ENCODE results near the gene LOXL1.

LOXL1 gene, protein sequence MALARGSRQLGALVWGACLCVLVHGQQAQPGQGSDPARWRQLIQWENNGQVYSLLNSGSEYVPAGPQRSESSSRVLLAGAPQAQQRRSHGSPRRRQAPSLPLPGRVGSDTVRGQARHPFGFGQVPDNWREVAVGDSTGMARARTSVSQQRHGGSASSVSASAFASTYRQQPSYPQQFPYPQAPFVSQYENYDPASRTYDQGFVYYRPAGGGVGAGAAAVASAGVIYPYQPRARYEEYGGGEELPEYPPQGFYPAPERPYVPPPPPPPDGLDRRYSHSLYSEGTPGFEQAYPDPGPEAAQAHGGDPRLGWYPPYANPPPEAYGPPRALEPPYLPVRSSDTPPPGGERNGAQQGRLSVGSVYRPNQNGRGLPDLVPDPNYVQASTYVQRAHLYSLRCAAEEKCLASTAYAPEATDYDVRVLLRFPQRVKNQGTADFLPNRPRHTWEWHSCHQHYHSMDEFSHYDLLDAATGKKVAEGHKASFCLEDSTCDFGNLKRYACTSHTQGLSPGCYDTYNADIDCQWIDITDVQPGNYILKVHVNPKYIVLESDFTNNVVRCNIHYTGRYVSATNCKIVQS

DNA sequence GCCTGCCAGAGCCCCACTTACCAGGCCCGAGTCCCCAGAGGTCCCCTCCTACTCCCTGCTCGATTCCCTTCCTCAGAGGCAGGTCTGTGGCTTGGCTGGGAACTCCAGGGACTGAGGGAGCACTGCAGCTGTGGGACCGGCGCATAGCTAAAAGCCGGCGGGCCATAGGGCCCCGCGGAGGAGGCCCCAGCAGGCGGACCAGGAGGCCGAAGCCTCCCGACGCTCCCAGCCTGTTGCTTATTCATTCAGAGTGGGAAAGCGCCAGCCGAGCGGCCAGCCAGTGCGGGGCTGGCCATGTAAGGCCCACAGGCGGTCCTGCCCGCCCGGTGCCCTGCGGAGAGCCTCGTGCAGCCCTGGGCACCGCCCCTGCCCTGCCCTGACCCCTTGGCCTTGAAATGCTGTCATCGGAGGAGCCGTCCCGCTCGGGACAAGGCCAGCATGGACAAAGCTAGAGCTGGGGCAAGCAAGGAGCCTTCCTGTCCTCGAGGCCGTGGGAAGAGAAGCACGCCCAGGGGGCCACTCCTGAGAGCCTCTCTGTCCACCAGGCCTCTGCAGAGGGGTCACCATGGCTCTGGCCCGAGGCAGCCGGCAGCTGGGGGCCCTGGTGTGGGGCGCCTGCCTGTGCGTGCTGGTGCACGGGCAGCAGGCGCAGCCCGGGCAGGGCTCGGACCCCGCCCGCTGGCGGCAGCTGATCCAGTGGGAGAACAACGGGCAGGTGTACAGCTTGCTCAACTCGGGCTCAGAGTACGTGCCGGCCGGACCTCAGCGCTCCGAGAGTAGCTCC is at the start of gene LOXL1:
Gene LOXL1 (plus strand): TSS at position 244 of the 784 bp plus-strand sequence. CDS start 322 bp downstream, at position 566.
- DNase-seq = no peak

DNA sequence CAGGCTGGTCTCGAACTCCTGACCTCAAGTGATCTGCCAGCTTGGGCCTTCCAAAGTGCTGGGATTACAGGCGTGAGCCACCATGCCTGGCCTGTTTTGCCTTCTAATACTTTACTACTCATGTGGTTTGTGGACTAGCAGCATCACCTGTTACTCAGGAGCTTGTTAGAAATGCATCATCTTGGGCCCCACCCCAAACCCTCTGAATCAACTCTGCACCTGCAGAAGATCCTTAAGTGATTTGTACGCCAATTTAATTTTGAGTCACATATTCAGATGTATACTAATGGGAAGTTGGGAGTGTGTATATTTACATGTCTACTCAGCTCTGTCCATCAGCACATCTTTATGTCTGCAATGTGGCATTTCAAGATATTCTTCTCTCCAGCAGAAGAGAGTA is 46.8 kb upstream of the LOXL1 start:
- DNase-seq = no peak

DNA sequence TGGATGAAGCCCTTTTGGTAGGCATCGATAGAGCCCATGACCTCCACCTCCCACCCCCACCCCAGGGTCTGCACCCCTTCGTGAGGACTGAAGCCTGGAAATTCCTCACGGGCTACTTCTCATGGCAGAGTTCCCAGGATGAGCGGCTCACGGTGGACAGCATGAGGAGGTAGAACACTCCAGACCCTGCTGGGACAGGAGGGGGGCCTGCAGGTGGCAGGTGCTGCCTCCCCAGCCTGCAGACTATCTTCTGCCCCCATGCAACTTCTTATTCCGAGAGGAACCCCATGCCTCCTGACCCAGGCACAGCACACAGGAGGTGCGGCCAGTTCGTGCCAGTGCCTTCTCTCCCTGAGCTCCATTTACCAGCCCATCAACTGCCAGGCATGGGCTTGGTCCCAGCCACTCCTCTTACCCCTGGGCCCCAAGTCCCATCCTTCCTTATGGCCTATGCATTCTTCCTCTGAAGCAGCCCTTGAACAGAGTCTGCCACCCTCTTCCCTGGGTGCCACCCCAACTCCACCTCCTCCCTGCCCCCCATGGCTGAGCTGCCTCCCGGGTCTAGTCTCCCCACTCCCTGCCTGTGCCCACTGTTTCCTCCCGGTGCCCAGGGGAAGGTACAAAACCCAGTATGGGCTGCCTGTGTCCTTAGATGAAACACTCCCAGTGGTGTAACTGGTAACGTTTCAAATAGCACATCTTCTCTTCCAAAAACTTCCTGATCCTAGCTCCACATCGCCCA is 44.5 kb upstream of the LOXL1 start:
- no peak for DNase-seq

DNA sequence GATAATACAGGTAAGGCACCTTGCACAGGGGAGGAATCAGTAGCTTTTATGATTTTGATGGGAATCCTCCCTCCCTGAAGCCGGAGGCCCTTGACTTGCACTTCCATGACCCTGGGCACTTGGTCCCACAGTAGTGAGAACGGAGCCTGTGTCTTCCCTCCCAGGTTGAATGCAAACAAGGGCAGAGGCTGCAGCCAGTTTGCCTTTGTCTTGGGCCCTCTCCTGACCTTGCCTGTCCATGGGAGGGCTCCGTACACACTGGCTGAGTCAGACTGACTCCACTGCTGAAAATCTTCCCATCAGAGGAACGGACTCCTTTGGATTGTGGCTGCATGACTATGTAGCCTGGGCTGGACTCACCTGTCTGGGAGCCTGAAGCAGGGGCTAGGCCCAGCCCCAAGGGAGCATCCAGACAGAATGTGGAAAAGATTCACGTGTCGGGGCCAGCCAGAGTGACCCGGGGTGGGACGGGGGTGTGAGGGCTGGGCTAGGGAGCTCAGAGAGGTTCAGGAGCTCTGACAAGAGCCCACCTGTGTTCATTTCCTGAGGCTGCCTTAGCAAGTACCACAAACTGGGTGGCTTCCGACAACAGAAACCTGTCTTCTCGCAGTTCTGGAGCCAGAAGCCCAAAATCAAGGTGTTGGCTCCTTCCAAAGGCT is 43.4 kb upstream of the LOXL1 start:
- no peak for DNase-seq

DNA sequence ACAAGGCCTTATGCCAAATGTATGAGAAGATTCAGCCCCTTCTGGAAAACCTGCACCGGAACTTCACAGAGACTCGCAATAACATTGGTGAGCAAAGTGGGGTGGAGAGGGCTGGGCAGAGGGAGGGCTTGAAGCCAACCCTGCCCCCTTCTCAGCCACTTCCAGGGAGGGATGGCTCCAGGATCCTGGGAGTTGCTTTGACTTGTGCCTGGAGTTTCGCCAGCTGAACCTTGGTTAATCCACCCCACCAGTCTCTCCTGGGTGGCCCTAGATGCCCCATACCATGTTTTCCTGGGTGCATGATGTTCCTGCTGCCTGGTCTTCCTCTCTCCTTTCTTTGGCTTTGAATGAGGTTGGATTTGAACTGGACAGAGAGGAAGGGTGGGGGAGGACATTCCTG is 42.1 kb upstream of the LOXL1 start:
- no peak for DNase-seq

DNA sequence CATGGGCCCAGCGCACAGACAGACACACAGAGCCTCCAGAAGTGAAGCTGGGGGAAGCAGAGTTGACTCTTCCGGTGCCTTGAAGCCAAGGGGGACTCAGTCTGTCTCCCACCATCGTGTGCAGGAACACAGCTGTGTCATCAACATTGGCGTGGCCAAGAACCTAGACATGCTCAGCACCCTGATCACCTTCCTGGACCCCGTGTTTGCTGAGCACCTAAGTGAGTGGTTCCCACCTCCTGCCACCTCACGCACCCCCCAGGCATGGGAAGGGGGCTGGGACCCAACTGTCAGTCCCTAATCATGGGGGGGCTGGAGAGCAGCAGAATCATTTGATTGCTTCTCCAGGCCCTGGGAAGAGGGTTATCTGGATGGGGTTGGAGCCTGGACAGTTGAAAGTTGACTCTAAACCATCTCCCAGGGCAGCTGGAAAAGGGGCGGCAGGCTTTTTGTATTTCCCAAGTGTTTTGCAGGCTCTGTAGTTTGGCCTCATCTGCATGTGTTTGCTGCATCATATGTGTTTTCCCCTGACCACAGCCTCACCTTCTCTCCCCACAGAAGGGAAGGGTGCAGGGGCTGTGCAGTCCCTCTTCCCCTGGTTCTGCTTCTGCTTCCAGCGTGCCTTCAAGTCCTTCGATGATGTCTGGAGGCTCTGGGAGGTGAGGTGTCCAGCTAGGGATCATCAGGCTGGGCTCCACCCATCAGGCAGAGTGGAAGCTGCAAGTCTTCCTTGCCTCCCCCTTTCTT is 40.1 kb upstream of the LOXL1 start:
- no peak for DNase-seq

DNA sequence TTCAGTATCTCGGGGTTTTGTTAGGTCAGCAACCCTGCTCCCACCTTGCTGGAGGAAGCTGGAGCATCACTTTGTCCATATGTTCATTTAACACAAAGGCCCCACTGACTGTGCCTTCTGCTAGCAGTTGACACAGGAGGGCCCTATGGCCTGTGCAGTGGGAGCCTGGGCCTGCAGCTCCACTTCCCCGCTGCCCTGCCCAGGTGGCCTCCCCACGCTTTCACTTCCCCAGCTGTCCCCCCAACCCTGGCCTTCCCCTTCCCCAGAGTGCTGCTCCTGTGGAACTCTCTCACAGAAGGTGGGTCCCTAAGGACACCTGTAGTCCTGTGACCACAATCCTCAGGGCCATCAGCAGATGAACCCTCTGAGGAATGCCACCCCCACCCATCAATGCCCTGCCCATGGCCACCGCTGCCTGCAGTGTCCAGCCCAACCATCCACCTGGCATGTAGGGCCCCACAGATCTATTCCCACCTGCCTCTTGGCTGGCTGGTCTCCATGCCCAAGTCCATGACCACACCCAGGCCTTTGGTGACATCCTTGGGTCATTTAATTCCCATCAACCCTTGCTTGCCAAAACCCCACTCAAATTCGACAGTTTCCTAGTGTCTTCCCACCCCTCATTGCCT is 39.4 kb upstream of the LOXL1 start:
- DNase-seq = no peak

DNA sequence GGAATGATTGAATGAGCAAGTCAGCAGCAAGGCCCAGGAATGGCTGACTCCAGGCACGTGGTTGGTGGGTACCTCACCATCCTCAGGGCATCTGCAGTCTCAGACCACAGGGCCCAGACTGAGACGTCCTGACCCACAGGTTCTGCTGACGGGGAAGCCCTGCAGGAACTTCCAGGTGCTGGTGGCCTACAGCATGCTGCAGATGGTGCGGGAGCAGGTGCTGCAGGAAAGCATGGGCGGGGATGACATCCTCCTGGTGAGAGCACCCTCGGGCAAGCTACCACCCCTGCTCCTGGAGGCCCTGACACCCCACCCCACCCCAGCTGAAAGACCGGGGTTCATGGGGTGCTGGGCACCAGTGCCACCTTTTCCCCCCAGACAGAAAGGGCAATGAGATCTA is 38.8 kb upstream of the LOXL1 start:
- no peak for DNase-seq

DNA sequence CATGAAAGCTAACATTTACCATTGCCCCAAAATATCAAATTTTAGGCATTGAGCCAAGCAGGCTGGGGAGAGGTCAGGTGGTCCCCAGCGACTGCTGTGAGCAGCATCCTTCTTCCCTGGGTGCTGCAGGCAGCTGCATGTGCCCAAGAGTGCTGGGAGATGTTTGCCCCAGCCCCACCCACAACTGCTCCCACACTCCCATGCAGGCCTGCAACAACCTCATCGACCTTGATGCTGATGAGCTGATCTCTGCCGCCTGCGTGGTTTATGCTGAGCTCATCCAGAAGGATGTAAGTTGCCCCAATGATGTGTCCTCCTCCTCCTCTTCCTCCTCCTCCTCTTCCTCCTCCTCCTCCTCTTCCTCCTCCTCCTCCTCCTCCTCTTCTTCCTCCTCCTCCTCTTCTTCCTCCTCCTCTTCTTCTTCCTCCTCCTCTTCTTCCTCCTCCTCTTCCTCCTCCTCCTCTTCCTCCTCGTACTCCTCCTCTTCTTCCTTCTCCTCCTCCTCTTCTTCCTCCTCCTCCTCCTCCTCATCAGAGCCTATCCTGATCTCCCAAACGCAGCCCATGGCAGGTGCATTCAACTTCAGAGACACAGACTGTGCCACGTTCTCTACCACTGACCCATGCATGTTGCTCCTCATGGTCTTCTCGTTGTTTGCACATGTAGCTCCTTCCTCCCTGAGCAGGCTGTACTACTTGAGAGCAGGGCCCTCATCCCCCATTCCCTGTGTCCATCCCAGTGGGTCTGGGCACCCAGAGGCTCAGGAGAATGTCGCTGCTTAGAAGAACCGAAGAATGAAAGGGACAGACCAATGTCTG is 37.8 kb upstream of the LOXL1 start:
- DNase-seq = no peak

DNA sequence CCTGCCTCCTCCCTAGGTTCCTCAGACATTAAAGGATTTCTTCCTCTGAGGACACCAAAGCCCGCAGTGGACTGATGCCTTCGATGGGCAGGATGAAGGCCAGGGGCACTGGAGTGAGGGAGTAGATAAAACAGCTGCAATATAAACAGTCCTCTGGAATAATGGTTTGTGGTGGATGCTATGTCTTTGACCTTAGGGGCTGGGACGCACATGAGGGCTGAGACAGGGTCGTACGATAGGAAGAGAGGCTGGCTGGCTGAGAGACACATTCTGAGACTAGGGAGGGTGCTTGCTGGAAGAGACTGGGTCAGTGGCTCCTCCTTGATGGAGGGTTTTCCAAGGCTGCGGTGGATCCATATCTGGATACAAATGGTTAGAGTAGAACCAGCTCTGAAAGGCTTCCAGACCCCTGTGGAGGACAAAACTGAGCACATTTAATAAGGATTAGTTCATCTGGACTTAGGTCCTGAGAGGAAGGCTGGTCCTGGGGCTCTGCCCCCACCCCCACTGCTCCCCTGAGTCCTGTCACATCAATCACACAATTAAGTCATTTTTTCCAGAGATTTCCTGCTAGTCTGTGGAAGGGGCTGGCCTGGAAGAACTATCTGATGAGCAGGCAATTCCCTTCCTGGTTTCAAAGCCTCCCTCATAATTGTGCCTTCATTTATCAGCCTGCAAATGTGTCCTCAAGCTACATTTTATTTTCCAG is 37.1 kb upstream of the LOXL1 start:
- no peak for DNase-seq

DNA sequence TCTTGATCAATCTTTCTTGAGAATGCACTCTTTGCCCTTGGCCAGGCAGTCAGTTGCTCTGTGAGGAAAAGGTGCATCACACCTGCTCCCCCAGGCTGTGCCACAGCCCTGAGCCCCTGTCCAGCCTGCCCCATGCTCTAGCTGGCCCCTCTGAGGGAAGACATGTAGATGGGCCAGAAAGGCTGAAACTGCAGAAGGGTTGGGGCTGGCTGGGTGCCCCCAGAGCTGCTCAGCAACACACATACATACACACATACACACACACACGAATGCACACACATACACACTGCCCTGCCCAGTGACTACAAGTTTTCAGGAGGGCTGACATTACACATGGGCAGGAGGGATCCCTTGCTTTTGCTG is 36.5 kb upstream of the LOXL1 start:
- no peak for DNase-seq

DNA sequence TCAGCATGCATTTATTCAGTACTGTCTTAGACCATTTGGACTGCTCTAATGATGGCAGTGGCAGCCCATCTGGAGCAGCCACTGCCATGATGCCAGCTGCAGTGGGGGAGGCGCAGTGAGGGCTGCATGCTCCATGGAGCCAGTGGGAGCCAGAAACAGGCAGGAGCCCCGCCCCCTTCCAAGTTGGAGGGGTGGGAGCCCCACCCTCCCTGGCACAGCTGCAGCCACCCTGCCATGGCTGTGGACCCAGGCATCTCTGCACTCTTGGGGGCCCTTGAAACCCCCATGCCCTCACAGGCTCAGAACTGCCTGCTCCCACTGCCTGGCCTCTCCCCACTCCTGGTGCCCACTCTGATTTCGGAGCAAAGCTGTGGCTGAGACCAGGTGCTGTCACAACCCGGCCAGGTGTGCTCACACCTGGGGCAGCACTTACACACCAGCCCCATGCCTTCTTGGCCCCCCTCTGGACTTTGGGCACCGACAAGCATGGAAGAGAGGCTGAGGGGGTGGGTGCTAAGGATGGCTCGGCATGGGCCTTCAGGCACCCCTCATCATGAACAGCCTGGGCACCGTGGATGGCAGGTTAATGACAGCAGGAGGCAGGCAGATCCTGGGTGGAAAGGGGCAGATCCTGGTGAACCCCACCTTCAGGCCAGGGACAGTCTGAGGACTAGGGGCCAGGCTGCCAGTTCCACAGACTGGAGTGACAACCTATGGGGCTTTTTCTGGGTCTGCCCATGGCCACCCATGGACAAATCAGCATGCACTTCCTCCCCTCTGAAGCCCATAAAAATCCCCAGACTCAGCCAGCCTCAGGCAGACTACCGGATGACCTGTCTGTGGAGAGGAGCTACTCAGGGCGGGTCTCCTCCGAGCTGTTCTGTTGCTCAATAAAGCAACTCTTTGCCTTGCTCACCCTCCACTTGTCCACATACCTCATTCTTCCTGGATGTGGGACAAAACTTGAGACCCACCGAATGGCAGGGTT is 34.6 kb upstream of the LOXL1 start:
- DNase-seq = no peak

DNA sequence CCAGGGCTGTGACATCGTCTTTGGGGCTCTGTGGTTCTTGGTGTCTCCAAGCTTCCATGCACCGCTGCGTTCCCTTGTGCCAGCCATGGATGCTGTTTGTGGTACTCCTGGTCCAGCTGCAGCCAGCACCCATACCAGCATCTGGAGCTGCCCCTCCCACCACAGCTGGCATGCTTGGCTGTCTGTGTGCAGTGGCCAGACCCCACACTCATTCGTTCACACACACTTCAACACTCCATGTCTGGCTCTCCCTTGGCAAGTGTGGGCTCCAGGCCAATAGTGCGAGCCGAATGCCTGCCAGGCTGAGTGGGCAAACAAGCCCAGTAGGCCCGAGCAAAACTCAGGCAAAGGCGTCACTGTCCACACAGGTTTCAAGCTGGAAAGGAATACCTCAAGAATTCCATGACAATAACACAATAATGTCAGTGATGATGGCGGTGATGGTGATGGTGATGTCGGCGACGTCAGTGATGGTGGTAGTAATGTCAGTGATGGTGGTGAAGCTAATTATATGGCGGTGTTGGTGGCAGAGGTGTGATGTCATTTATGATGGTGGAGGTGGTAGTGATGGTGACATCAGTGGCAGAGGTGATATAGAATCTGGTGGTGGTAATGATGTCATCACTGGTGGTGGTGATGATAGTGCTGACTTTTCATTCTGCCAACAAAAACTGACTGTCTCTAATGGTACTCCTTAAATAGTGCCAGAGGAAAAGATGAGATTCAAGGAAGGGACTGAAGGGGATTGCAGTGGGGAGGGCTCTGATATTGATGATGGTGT is 33.6 kb upstream of the LOXL1 start:
- DNase-seq = no peak

DNA sequence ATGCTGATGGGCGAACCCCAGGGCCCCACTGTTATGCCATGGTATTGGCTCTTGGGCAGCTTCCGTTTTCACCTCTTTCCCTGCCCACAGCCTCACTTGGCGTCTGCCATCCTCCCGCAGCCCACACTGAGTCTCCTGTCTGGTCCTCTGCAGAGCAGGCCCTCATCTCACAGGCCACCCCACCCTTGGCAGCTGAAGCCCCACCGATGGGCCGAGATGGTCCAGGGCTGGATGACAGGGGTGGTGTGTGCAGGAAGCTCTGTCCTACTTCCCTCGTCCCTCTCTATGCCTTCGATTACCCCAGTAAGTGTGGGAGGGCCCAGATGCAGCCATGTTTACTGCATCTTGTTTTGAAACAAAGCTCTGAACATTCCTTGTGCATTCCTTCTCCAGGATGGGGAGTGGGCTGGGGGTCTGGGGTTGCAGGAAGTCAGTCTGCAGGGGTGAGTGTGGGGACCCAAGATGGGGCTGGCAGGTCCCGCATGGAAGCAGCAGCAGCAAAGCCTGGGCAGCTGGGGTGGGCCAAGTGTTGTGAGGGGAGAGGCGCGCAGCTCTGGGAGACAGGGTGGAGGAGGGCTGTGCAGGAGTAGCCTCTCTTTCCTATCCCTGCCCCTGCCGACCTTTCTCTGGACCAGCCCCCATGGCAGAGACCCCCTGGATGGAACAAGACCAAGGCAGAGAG is 32.0 kb upstream of the LOXL1 start:
- DNase-seq = no peak

DNA sequence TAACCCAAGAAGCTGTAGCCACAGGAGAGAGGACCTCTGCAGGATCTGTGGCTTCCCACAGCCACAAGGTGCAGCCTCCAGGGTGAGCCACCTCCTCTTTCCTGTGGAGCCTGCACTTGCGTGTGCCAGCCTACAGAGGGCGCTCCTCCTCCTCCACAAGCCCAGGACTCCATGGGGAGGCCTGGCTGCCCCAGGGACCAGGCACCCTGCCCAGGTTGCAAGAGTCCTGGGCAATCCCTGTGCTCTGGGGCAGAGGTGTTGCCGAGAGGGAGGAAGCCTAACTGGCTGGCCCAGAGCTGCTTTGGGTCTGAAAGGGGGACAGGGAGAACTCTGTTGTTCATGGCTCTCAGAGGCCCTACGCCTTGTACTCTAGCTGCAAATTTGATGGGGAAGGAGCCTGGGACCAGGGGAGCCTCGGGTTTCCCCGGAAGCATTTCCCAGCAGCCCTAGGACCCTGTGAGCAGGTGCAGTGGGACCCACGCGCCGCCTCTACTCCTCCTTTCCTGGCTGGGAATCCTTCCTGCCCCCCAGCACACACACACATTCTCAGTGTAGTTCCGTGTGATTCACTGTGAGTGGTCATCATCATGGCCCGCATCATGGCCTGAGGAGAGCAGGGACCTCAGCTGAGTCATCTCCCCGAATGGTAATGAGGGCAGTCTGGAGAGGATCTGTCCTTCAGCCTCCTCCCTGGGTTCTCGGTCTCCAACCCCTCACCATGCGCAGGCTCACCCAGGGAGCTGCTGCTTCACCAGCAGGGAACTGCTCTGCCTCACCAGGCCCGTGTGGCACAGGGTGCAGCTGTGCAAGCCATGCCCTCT is 28.6 kb upstream of the LOXL1 start:
- peak; percentile 42 for DNase-seq

Data from GDM1 (cell line).